Left renal cortex interstitium (tissue), 4 donors: ENCODE results near the gene EXOC3L1. TPM values are rescaled to one million over a fixed set of nuclear protein-coding genes. Genes with fewer than 3 reads are reported as not detected.

Source experiments
- DNase-seq, 4 donors: peaks; one replicate each; pipeline ENCODE4 v3.0.0-alpha.2; 2013; ENCODE audit warnings: low read depth in 4 of 4, low spot score in 2 of 4, missing footprints in 1 of 4
- polyA plus RNA-seq, 4 donors: library from polyadenylated mRNA; unstranded; fragments of 120-200 nt; gene quantifications; one replicate each; pipeline ENCODE4 v1.2.1, GENCODE V29; 2013; ENCODE audit not compliant: insufficient read length in 4 of 4

EXOC3L1 gene
- polyA plus RNA-seq, 4 donors: 4.9 to 7.8 (median 6.7) TPM

- no peak for DNase-seq
These were observed 5.4 kb downstream of the EXOC3L1 start for GRCh38 chr16:67184453-67184994.

GRCh38 chr16:67183627-67184452 lies 6.1 kb downstream of the EXOC3L1 start, which contains the start of gene MATCAP1:
TSS of gene MATCAP1 (minus strand) at chr16:67183963. CDS start at chr16:67180610, 3,353 bp downstream.
- peak; percentile 89 to 93 (median 90) for DNase-seq

GRCh38 chr16:67183284-67183626 lies 6.7 kb downstream of the EXOC3L1 start:
- no peak for DNase-seq

GRCh38 chr16:67182288-67182687 lies 7.6 kb downstream of the EXOC3L1 start:
- no peak for DNase-seq

GRCh38 chr16:67181346-67181745 lies 8.6 kb downstream of the EXOC3L1 start:
- no peak for DNase-seq

GRCh38 chr16:67180166-67180565 lies 9.8 kb downstream of the EXOC3L1 start:
- no peak for DNase-seq

GRCh38 chr16:67179421-67180080 lies 10.4 kb downstream of the EXOC3L1 start:
- no peak for DNase-seq

- DNase-seq: no peak
These were observed 11.9 kb downstream of the EXOC3L1 start for GRCh38 chr16:67177743-67178699.

GRCh38 chr16:67176662-67177061 lies 13.3 kb downstream of the EXOC3L1 start:
- no peak for DNase-seq

GRCh38 chr16:67174706-67175231 lies 15.2 kb downstream of the EXOC3L1 start:
- DNase-seq: no peak

- DNase-seq: no peak
These were observed 15.9 kb downstream of the EXOC3L1 start for GRCh38 chr16:67173808-67174705.

GRCh38 chr16:67173323-67173722 lies 16.6 kb downstream of the EXOC3L1 start:
- no peak for DNase-seq

GRCh38 chr16:67170949-67171649 lies 18.8 kb downstream of the EXOC3L1 start:
- DNase-seq: no peak

GRCh38 chr16:67170168-67170948 lies 19.6 kb downstream of the EXOC3L1 start, which contains the start of gene NOL3:
TSS of gene NOL3 (plus strand) at chr16:67170538.
- DNase-seq: no peak

- DNase-seq: no peak
These were observed 20.2 kb downstream of the EXOC3L1 start for GRCh38 chr16:67169642-67170167.

- no peak for DNase-seq
These were observed 20.9 kb downstream of the EXOC3L1 start for GRCh38 chr16:67169011-67169451.

- DNase-seq: no peak
These were observed 22.3 kb downstream of the EXOC3L1 start for GRCh38 chr16:67167588-67167987.
